Measurements from ENCODE around the gene DOCK2.

DOCK2 gene

DNA sequence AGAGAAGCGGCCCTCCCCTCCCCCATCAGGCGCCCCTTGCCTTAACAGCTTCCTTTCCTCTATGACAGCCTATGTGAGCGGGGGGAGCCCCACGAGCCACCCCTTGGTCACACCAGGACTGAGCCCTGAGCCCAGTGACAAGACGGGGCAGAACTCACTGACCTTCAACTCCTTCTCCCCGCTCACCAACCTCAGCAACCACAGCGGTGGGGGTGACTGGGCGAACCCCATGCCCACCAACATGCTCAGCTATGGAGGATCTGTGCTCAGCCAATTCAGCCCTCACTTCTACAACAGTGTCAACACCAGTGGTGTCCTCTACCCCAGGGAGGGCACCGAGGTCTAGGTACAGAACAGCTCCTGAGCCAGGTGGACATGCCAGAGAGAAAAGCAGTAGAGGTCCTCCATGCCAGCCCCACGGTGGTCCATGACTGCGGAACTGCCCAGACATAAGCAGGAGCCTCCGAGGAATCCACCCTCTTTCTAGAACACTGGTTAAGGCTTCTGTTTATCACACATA is 471.3 kb downstream of the DOCK2 start:
- DNase-seq, result no peak

DNA sequence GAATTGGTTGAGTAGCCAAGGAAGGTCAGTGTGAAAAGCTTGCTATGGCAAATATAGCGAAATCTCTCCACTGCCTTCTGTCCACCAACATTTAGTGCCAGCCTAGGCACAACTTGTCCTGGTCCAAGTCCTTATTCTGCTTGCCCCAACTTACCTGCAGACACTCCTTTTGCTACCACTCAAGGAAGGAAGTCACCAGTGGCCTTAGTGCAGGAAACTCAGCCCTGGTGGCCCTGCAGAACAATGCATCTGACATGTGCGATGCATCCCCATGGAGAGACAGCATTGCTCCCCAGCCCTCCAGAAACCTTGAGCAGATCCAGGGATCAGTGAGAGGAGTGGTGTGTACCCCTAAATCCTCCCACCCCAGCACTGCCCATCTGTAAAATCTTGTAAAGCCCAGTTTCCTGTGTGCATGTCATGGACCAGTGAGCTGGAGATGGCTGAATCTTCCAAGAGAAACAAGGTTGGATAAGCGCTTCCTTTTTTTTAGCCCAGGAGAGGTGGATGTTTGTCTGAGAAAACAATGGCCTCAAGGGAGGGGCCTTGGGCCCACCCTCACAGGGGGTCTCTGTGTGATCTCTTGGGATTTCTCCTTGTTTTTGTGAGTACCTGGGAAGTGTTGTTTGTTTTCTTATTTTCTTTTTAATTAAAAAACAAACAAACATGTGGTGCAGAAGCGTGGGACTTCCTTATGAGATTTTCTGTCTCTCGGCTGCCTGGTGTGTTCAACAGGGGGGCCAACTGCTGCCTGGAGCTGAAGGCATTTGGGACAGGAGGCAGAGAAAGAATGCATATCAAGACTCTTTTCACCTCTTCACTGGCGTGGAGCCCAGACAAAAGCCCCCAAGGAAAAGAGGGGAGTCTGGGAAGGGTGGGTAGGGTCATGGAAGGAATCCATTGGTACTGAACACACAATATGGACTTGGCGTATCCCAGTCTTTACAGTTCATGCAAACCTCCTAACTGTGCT is 472.3 kb downstream of the DOCK2 start:
- DNase-seq, result no peak

DNA sequence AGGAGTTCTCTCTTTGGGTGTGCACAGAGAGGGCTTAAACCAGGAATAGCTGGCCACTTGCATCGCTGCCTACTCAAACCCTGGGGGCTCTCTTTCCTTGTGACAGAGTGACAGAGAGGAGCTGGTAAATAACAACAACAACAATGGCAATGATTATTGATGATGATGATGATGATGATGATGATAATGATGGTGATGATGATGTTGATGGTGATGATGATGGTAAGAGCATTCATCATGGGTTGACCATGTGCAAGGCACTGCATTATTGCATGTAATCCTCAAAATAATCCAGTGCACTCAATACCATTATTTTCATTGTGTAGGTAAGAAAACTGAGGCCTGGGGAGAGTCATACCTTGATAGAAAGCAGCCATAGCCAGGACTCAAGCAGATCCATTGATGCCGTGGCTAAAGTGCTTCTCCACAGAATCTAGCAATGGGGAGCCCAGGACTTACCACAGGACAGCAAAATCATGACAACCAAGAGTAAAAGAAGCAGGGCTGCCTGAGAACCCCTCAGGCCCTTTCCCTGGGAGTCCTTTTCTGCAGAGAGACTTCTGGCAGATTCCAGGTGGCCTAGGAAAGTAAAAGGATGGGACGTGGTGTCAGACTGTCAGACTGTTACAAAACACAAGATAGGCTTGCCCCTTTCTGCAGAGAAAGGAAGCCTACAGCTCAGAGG is 473.5 kb downstream of the DOCK2 start:
- no peak for DNase-seq

DNA sequence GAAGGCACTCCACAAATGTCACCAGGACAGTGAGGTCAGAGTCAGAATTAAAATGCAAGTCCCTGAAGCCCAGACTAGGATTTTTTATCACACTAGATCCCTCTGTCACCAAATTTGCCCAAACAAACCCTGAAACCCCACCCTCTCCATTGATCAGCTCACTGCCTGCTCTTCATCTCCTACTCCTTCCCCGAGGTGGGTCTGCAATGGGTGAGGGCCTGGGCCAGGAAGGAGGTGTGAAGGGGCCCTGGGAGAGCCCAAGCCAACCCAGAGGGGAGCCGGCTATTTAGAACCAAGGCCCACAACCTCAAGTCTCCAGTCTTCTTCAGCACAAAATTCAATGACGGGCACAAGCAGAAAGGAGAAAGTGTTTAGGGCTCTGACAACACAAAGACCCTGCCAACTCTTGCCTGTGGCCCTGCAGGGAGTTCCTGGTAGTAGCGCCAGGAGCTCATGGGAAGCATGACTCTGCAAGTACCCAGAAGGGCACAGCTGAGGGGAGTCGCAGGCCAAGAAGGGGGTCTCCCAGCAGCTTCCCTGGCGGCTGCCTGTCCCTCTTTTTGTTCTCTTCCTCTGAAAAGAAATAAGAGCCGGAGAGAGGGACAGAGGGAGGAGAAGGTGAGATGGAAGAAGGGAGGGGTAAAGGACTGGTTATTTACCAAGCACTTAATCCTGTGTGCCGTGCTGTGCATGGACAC is 474.2 kb downstream of the DOCK2 start:
- no peak for DNase-seq

DNA sequence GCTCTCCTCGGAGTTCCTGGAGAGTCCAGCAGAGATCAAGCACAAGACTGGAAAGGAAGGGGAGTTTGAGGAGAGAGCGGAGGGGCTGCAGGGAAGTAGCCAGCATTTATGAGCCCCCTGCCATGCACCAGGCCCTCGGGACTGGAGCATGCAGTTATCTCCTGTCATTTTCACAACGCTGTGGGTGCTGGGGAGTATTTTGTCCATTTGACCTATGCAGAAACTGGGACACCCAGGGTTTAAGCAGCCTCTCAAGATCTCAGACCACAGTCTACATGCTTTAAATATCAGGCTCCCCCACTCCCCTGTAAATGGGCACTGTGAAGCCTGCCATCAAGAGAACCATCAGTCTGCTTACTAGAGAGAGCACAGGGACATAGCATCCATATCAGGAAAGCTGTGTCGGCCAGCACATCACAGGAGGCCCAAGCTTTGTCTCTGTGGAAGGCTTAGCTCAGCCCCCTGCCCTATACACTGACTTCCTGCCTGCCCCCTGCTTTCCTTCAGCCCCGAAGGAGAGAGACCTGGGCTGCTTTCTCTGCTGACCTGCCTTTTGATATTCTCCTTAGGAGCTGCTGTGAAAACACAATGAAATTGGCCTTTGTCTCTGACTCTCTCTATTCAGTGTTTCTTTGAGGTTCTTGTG is 475.9 kb downstream of the DOCK2 start:
- no peak for DNase-seq

DNA sequence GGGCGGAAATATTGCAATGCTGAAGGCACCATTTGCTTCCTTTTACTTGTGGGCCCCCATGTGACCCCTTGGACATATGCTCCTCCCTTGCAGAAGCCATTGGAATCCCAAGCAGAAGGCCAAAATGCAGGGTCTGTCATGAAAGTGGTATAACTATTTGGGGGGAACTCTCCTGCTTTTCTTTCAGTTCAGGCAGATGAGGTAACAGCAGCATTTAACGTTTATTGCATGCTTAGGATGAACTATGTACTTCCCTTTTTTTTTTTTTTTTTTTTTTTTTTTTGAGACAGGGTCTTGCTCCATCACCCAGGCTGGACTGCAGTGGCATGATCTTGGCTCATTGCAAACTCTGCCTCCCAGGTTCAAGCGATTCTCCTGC is 476.4 kb downstream of the DOCK2 start:
- no peak for DNase-seq

DNA sequence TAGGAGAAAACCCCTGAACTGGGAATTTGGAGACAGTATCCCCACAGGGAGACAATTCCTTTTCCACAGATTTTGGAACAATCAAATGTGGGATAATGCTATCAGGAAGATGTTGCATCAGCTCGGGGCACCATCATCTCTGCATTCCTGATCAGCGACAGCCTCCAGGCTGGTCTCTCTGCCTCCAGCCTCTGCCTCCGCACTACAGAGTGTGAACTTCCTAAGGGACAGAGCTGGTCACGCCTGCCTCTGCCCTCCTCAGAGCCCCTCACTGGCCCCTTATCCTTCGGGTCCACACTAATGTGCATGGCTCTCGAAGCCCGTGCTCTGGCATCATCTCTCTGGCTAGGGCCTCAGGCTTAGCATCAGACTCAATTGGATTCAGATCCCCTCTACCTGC is 477.2 kb downstream of the DOCK2 start:
- DNase-seq, result no peak

DNA sequence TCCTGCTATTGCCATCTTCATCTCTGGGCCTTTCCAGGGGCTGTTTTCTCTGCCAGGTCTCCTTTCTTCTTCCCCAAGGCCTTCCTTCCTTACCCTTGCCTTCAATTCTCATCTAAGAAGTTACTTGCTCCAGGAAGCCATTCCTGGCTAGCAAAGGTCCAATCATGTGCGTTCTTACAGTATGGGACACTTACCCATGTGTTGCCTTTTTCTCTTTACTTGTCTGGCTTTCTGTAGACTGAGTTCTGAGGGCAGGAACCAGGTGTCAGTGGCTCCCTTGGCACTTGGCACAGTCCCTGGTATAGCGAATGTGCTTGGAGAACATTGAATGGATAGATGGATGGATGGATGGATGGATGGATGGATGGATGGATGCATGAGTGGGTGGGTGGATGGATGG is 478.9 kb downstream of the DOCK2 start:
- no peak for DNase-seq

DNA sequence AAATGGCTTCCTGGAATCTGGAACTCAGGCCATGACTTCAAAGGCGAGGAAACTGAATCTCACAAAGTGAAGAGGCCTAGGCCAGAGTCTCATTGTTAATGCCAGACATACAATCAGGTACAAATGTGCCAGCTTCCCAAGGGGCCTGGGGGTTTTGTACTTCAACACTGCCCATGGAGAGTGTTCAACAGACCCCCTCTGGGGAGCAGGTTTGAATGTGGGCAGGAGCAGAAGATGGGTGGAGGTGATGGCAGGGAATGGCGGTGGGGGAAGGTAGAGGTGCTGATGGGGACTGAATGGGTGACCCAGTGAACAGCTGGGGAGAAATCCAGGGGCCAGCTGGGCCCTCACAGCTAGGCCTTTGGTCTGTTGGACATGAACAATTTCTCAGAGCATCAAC is 480.7 kb downstream of the DOCK2 start:
- DNase-seq, result no peak

DNA sequence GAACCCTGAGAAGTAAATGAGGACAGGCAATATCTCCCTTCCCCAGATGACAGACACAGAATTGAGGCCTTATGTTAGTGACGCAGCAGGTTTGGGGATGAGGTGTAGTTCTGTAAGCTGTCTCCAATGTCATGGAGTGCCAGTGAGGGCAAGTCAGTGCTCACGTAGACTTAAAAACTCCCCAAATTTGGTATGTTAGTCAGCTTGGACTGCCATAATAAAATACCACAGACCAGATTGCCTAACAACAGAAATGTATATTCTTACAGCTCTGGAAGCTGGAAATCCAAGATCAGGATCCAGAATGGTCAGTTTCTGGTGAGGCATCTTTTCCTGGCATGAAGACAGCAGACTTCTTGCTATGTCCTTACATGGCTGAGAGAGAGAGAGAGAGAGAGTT is 483.5 kb downstream of the DOCK2 start:
- no peak for DNase-seq

DNA sequence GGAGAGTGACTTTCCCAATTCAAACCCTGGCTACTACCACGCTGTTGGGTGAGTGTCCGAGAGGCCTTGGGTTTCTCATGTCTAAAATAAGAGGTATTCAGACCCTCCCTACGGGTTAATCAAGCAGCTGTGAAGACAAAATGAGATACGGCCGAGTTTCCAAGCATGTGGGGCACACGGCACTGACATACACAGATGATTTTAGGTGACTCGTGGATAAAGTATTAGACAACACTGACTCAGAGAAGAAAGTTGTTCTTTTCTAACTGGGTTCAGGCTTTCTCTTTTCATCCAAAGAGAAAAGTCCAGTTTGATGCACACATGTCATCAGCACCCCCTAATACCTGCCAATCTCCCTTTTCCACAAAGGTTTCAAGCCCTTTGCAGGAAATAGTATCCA is 484.2 kb downstream of the DOCK2 start:
- DNase-seq, result no peak

DNA sequence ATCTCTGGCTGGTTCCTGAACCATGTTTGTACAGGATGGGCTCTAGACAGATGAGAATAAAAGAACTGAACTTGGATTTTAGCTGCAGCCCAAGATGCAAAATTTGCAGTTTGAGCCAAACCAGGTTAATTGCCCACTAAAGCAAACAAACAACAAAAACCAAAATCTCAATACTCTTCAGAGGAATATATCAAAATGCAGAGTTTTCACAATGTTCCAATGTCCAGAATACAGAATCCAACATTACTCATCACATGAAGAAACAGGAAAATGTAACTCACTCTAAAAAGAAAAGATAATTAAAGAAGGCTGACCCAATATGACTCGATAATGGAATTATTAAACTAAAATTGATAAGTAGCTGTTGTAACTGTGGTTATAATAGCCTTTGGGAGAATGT is 489.0 kb downstream of the DOCK2 start:
- DNase-seq, result no peak

DNA sequence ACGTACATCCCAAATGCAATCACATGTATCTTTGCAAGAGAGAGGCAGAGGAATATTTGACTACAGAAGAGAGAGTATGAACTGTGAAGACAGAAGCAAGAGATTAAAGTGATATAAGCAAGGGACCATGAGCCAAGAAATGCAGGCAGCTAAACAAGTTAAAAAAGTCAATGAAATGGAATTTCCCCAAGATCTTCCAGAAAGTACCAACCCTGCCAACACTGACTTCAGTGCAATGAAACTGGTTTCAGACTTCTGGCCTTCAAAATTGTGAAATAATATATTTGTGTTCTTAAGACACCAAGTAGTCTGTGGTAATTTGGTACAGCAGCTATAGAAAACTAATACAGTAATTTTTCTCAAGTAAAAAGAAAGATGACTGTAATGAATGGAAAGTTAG is 489.6 kb downstream of the DOCK2 start:
- DNase-seq, result no peak

DNA sequence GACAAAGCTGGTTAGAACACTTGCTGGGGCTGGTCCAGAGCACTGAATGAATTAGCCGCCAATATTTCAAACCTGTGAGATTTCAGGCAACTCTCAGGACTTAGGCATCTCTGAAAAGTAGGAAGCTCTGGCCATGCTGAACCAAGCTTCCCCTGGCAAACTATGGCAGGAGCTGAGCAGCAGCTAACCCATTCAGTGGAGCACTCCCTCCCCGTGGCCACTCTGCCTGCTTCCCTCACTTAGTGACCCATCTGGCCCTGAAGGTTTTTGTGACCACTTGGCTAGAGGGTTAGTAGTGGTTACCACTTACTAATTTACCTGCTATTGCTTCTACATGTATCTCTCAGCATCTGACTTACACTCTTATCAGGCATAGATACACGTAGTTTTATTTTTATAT is 494.2 kb downstream of the DOCK2 start:
- no peak for DNase-seq

DNA sequence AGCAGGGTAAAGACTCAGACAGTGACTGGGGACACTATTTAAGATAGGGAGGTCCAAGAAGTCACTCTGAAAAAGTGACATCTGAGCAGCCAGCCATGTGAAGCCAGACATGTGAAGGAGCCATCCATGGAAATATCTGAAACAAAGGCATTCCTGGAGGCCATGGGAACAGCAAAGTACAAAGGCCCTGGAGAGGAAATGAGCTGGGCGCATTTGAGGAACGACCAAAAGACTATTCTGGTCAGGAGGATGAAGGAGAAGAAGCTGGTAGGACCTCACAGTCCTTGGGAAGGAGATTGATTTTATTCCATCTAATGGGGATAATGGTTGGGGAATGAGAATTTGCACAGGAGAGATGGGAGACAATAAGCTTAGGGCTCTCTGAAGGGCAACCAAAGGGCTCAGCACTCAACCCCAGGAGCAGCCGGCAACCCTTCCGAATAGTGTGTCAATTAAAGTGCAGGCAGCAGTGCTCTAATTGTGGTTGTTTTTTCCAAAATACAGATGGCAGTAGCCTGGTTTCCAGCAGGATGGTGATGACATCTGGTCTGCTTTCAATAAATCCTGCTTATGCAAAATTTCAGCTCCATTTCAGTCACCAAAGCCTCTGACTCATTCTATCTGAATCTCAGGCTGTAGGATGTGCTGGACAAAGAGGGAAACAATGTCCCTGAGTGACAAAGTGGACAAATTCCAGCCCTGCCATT is 495.3 kb downstream of the DOCK2 start:
- DNase-seq, result no peak
